ENCODE data around the gene DDX24. TPM values are rescaled to one million over a fixed set of nuclear protein-coding genes. Genes with fewer than 3 reads are reported as not detected.

The DDX24 gene
- total and polyA plus RNA-seq, 7 experiments from 2014 or later, result 190 to 438 (median 320) TPM

DNA sequence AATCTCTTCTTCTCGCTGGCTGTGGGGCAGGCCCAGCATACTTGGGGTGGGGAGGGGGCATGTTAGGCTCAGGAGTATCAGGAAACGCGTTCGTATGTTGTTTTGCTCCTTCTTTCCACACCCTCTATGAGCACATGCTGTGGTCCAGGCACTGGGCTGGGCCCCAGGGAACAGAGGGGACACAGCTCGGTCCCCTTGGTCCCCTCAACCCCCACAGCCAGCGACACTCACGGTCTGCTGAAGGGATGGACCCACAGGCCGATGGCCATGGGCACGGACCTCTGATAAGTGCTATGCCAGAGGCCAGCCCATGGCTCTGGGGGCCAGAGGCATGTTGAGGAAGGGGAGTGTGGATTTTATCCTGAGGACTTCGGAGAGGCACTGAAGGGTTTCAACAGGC is 35.7 kb upstream of the DDX24 start:
- Histone ChIP-seq H3K27me3 (ENCODE audit: control insufficient read depth in 2 of 2, insufficient read depth in 2 of 2, low read length in 2 of 2) (no peaks in the 10 kb centered on the region), H3K27ac (ENCODE audit: low read depth, low read length) (no peak overlapping the region), H3K4me1 (ENCODE audit: control insufficient read depth in 2 of 2, insufficient read depth in 2 of 2, low read length in 2 of 2) (no peaks in the 10 kb centered on the region), H3K4me3 (ENCODE audit: low read length) (no peak overlapping the region), H3K36me3 (ENCODE audit: control insufficient read depth in 2 of 3, insufficient read depth in 3 of 3, low read length in 3 of 3) (no peaks in the 10 kb centered on the region), H3K9me3 (ENCODE audit: control insufficient read depth in 2 of 3, low read length in 3 of 3) (peaks cover 0 to 24% (median 5%) of the 10 kb centered on the region in 3 experiments)
- CTCF ChIA-PET, result no interaction called here
- Mint-ChIP-seq H3K9me3 (peaks cover 5 to 27% (median 19%) of the 10 kb centered on the region in 11 donors), H3K27me3 (peaks cover 14 to 39% (median 29%) of the 10 kb centered on the region in 5 donors), H3K27ac (no peak overlapping the region), H3K4me3 (no peak overlapping the region), H3K4me1 (peaks cover 0 to 36% (median 0%) of the 10 kb centered on the region in 7 donors), H3K36me3 (peaks cover 0 to 13% (median 5%) of the 10 kb centered on the region in 5 donors)
- DNase-seq, result no peak
- POLR2A ChIA-PET, result no interaction called here
- no peak for ATAC-seq
- intact Hi-C loops (cut with micrococcal nuclease), result no loop called here

DNA sequence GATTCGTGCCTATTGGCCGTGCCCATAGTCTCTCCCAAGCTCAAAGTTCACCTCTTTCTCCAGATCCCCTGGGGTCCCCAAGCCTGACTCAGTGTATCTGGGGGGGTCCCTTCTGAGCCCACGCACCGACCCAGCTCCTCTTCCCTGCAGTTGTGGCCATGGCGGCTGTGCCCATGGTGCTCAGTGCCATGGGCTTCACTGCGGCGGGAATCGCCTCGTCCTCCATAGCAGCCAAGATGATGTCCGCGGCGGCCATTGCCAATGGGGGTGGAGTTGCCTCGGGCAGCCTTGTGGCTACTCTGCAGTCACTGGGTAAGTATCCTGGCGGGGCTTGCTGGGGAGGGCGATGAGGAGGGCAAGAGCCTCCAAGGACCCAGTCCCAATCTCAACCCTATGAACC is 34.6 kb upstream of the DDX24 start:
- Mint-ChIP-seq H3K9me3 (peaks cover 3 to 19% (median 12%) of the 10 kb centered on the region in 11 donors), H3K4me1 (peaks cover 0 to 40% (median 0%) of the 10 kb centered on the region in 7 donors), H3K4me3 (no peak overlapping the region), H3K36me3 (peaks cover 0 to 7% (median 1%) of the 10 kb centered on the region in 5 donors), H3K27ac (no peak overlapping the region), H3K27me3 (peaks cover 10 to 38% (median 22%) of the 10 kb centered on the region in 5 donors)
- ChIA-PET CTCF (no interaction called here), POLR2A (no interaction called here)
- peaks cover 0 to 17% (median 5%) of the 10 kb centered on the region in 3 experiments for H3K9me3 ChIP-seq (ENCODE audit: control insufficient read depth in 2 of 3, low read length in 3 of 3)
- intact Hi-C loops (cut with micrococcal nuclease), result no loop called here
- ATAC-seq, result no peak
- no peaks in the 10 kb centered on the region for H3K36me3 ChIP-seq (ENCODE audit: control insufficient read depth in 2 of 3, insufficient read depth in 3 of 3, low read length in 3 of 3)
- DNase-seq, result no peak
- H3K4me1 ChIP-seq (ENCODE audit: control insufficient read depth in 2 of 2, insufficient read depth in 2 of 2, low read length in 2 of 2), result no peaks in the 10 kb centered on the region
- H3K27me3 ChIP-seq (ENCODE audit: control insufficient read depth in 2 of 2, insufficient read depth in 2 of 2, low read length in 2 of 2), result no peaks in the 10 kb centered on the region
- no peak overlapping the region for H3K27ac ChIP-seq (ENCODE audit: low read depth, low read length)
- no peak overlapping the region for H3K4me3 ChIP-seq (ENCODE audit: low read length)

DNA sequence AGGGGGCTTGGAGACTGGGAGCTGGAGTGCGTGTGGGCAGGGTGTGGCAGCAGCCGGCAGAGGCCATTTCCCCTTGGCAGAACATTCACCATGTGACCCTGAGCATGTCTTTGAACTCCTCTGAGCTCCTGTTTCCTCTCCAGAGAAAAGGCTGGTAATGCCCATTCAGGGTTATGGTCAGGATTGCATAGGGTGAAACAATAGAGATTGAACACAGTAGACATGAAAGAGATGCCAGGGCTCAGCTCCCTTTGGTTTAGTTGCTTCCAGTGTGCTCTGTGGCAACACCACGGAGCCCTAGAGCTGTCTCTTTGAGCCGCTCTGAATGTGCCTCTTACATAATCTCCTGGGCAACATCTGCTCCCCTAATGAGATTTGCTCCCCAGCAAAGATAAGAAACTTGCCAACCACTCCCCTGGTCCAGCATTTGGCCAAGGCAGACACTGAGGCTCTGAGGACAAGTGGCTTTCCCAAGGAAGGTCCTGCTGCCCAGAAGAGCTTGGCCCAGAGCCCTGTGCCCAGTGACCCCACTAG is 34.1 kb upstream of the DDX24 start:
- POLR2A ChIA-PET, result no interaction called here
- ATAC-seq (peak; percentile 31), DNase-seq (no peak)
- CTCF ChIA-PET, result interaction anchor here (1.2 kb wide), 1 partner anchor 21 kb away, joined by 3 read pairs; no protein-coding TSS in a partner anchor
- Mint-ChIP-seq H3K9me3 (peaks cover 0 to 14% (median 7%) of the 10 kb centered on the region in 11 donors), H3K4me1 (peaks cover 0 to 43% (median 0%) of the 10 kb centered on the region in 7 donors), H3K4me3 (no peak overlapping the region), H3K27me3 (peaks cover 10 to 38% (median 20%) of the 10 kb centered on the region in 5 donors), H3K36me3 (peaks cover 0 to 6% (median 0%) of the 10 kb centered on the region in 5 donors), H3K27ac (no peak overlapping the region)
- peaks cover 0 to 12% (median 5%) of the 10 kb centered on the region in 3 experiments for H3K9me3 ChIP-seq (ENCODE audit: control insufficient read depth in 2 of 3, low read length in 3 of 3)
- no peak overlapping the region for H3K27ac ChIP-seq (ENCODE audit: low read depth, low read length)
- no peak overlapping the region for H3K4me3 ChIP-seq (ENCODE audit: low read length)
- intact Hi-C loops (cut with micrococcal nuclease), result no loop called here
- no peaks in the 10 kb centered on the region for H3K4me1 ChIP-seq (ENCODE audit: control insufficient read depth in 2 of 2, insufficient read depth in 2 of 2, low read length in 2 of 2)
- no peaks in the 10 kb centered on the region for H3K27me3 ChIP-seq (ENCODE audit: control insufficient read depth in 2 of 2, insufficient read depth in 2 of 2, low read length in 2 of 2)
- H3K36me3 ChIP-seq (ENCODE audit: control insufficient read depth in 2 of 3, insufficient read depth in 3 of 3, low read length in 3 of 3), result no peaks in the 10 kb centered on the region

DNA sequence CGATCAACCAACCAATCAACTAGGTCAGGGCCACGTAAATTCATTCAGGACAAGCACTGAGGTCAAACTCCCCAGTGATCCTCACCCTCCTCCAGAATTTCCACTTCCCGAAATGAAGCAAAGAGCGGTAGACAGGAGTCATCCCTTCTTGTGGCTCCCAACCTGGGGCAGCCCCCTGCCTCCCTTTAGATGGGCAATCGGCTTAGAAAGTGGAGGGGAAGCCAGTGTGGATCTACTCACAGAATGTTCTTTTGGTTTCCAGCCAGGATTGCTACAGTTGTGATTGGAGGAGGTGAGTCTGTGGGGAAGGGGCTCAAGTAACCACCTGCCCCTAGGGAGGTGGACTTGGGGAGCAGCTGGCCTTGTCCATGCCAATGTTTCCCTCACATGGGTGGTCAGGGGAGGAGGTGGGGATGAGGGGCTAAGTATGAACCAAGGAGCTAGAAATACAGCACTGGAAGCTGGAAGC is 33.6 kb upstream of the DDX24 start:
- CTCF ChIA-PET, result interaction anchor here (1.2 kb wide), 1 partner anchor 22 kb away, joined by 3 read pairs; no protein-coding TSS in a partner anchor
- peaks cover 0 to 46% (median 0%) of the 10 kb centered on the region in 7 donors for H3K4me1 Mint-ChIP-seq
- no peaks in the 10 kb centered on the region for H3K36me3 ChIP-seq (ENCODE audit: control insufficient read depth in 2 of 3, insufficient read depth in 3 of 3, low read length in 3 of 3)
- intact Hi-C loops (cut with micrococcal nuclease), result no loop called here
- DNase-seq, result peak in 1 of 9 donors; percentile 11
- H3K27me3 Mint-ChIP-seq, result peaks cover 10 to 37% (median 20%) of the 10 kb centered on the region in 5 donors
- H3K9me3 ChIP-seq (ENCODE audit: control insufficient read depth in 2 of 3, low read length in 3 of 3), result peaks cover 0 to 7% (median 2%) of the 10 kb centered on the region in 3 experiments
- POLR2A ChIA-PET, result no interaction called here
- peaks cover 0 to 4% (median 0%) of the 10 kb centered on the region in 5 donors for H3K36me3 Mint-ChIP-seq
- H3K9me3 Mint-ChIP-seq, result peaks cover 0 to 9% (median 3%) of the 10 kb centered on the region in 11 donors
- peak overlapping the region in 1 of 10 donors; percentile 2 for H3K4me3 Mint-ChIP-seq
- H3K27ac ChIP-seq (ENCODE audit: low read depth, low read length), result no peak overlapping the region
- no peak for ATAC-seq
- no peaks in the 10 kb centered on the region for H3K4me1 ChIP-seq (ENCODE audit: control insufficient read depth in 2 of 2, insufficient read depth in 2 of 2, low read length in 2 of 2)
- H3K27ac Mint-ChIP-seq, result no peak overlapping the region
- H3K27me3 ChIP-seq (ENCODE audit: control insufficient read depth in 2 of 2, insufficient read depth in 2 of 2, low read length in 2 of 2), result no peaks in the 10 kb centered on the region
- no peak overlapping the region for H3K4me3 ChIP-seq (ENCODE audit: low read length)

DNA sequence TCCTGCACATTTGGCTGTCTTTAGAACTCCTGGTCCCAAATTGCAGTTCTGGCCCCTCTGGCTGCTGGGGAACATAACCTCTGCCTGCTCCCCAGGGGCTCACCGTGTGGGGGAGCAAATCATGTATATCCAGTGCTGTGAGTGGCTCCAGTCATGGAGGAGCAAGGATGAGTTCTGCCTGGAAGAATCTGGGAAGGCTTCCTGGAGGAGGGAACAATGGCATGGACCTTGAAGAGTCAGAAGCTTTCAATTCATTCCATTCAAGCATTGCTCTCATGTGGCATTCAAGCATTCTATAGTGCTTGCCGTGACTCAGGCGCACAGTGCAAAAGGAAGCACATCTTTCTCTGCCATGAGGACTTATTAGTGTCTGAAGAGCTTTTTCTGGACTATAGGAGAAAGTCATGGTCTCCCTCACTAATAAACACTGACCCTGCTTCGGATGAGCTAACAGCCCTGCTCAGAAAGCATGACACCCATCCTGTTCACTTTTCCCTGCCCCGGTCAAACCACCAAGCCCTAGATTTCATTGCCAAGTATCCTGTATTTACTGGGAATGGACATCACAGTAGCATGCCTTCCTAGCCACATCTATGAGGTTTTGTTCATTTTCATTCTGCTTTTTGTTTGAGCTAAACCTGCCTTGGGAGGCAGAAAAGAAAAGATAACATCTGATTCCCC is 33.0 kb upstream of the DDX24 start:
- Histone ChIP-seq H3K36me3 (ENCODE audit: control insufficient read depth in 2 of 3, insufficient read depth in 3 of 3, low read length in 3 of 3) (no peaks in the 10 kb centered on the region), H3K4me1 (ENCODE audit: control insufficient read depth in 2 of 2, insufficient read depth in 2 of 2, low read length in 2 of 2) (no peaks in the 10 kb centered on the region), H3K9me3 (ENCODE audit: control insufficient read depth in 2 of 3, low read length in 3 of 3) (peaks cover 0 to 1% (median 0%) of the 10 kb centered on the region in 3 experiments), H3K27me3 (ENCODE audit: control insufficient read depth in 2 of 2, insufficient read depth in 2 of 2, low read length in 2 of 2) (no peaks in the 10 kb centered on the region), H3K4me3 (ENCODE audit: low read length) (no peak overlapping the region), H3K27ac (ENCODE audit: low read depth, low read length) (no peak overlapping the region)
- Mint-ChIP-seq H3K4me1 (peaks cover 0 to 46% (median 0%) of the 10 kb centered on the region in 7 donors), H3K9me3 (peaks cover 0 to 5% (median 0%) of the 10 kb centered on the region in 11 donors), H3K4me3 (peak overlapping the region in 1 of 10 donors; percentile 2), H3K36me3 (no peaks in the 10 kb centered on the region), H3K27me3 (peaks cover 10 to 33% (median 20%) of the 10 kb centered on the region in 5 donors), H3K27ac (no peak overlapping the region)
- CTCF ChIA-PET, result interaction anchor here (1.2 kb wide), 1 partner anchor 22 kb away, joined by 3 read pairs; no protein-coding TSS in a partner anchor
- ATAC-seq (no peak), DNase-seq (peak in 1 of 9 donors; percentile 15)
- POLR2A ChIA-PET, result no interaction called here
- intact Hi-C loops (cut with micrococcal nuclease), result no loop called here

DNA sequence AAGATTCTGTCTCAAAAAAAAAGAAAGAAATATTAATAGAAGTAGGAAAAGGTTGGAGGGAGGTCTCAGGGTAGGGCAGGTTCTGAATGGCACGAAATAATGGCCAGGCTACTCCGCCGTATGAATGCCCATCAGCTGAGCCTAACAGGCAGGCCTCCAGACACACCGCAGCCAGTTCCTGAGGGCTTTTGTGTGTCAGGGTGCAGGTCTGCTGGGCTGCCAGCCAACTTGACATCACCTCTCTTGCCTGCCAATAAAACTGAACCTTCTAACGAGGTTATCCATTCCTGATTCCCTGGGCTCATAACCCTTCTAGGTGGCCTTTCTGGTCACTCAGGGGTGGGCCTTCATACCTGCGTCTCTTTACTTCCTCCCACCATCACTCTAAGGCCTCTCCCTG is 32.5 kb upstream of the DDX24 start:
- Mint-ChIP-seq H3K9me3 (peaks cover 0 to 2% (median 0%) of the 10 kb centered on the region in 11 donors), H3K27ac (no peak overlapping the region), H3K4me1 (peaks cover 0 to 46% (median 0%) of the 10 kb centered on the region in 7 donors), H3K27me3 (peaks cover 10 to 33% (median 20%) of the 10 kb centered on the region in 5 donors), H3K36me3 (no peaks in the 10 kb centered on the region), H3K4me3 (no peak overlapping the region)
- Histone ChIP-seq H3K4me1 (ENCODE audit: control insufficient read depth in 2 of 2, insufficient read depth in 2 of 2, low read length in 2 of 2) (no peaks in the 10 kb centered on the region), H3K4me3 (ENCODE audit: low read length) (no peak overlapping the region), H3K36me3 (ENCODE audit: control insufficient read depth in 2 of 3, insufficient read depth in 3 of 3, low read length in 3 of 3) (no peaks in the 10 kb centered on the region), H3K27ac (ENCODE audit: low read depth, low read length) (no peak overlapping the region), H3K9me3 (ENCODE audit: control insufficient read depth in 2 of 3, low read length in 3 of 3) (no peaks in the 10 kb centered on the region), H3K27me3 (ENCODE audit: control insufficient read depth in 2 of 2, insufficient read depth in 2 of 2, low read length in 2 of 2) (no peaks in the 10 kb centered on the region)
- no peak for ATAC-seq
- ChIA-PET POLR2A (no interaction called here), CTCF (no interaction called here)
- no peak for DNase-seq
- intact Hi-C loops (cut with micrococcal nuclease), result no loop called here

All from naive thymus-derived CD4-positive, alpha-beta T cell (primary cell).